ENCODE measurements around the gene POC1B.

Gene POC1B

GRCh38 chr12:89494411-89495231 lies 31.2 kb downstream of the POC1B start:
- Histone ChIP-seq H3K27ac (ENCODE audit: low read depth, low read length) (no peak overlapping the region), H3K27me3 (ENCODE audit: insufficient read depth, low read length) (no peaks in the 10 kb centered on the region), H3K9ac (ENCODE audit: low read depth, low read length) (no peak overlapping the region), H3K4me1 (ENCODE audit: insufficient read depth, low read length) (peaks cover 4% of the 10 kb centered on the region; the same call in 1 of the 2 replicates), H3K36me3 (ENCODE audit: insufficient read depth, low read length) (no peaks in the 10 kb centered on the region), H3K4me3 (ENCODE audit: low read length) (no peak overlapping the region), H3K9me3 (ENCODE audit: insufficient read depth, low read depth, low read length) (no peaks in the 10 kb centered on the region)
- 97% methylated on average over 9 of the region's 9 CpGs for WGBS

DNA sequence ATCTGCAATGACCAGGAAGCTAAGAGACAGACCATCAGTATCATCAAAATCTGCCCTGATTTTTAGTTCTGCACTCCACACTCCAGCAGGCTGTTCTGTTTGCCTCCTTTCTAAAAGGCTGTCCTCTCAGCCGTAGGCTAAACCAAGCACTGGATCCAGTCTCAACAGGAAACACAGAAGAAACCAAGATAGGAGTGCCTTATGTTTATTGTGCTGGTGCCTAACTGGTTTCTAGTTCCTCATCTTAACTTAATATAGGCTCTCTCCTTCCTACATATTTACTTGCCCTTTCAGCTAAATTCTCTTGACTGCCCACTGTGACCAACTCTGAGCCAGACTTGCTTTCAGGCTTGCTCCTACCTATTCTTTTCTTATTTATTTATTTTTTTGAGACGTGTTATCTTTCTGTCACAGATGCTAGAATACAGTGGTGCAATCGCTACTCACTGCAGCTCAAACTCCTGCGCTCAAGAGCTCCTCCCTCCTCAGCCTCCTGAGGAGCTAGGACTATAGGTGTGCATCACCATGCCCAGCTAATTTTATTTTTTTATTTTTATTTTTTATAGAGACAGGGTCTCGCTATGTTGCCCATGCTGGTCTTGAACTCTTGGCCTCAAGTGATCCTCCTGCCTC lies 32.1 kb downstream of the POC1B start:
- H3K4me3 ChIP-seq (ENCODE audit: low read length) = no peak overlapping the region
- H3K9me3 ChIP-seq (ENCODE audit: insufficient read depth, low read depth, low read length) = no peaks in the 10 kb centered on the region
- H3K9ac ChIP-seq (ENCODE audit: low read depth, low read length) = no peak overlapping the region
- no peak overlapping the region for H3K27ac ChIP-seq (ENCODE audit: low read depth, low read length)
- H3K27me3 ChIP-seq (ENCODE audit: insufficient read depth, low read length) = no peaks in the 10 kb centered on the region
- 95% methylated on average over 5 of the region's 5 CpGs for WGBS
- H3K36me3 ChIP-seq (ENCODE audit: insufficient read depth, low read length) = no peaks in the 10 kb centered on the region; the same call in 1 of the 2 replicates
- H3K4me1 ChIP-seq (ENCODE audit: insufficient read depth, low read length) = peaks cover 4% of the 10 kb centered on the region; the same call in 1 of the 2 replicates

- H3K9me3 ChIP-seq (ENCODE audit: insufficient read depth, low read depth, low read length) = no peaks in the 10 kb centered on the region
- 71% methylated on average over 5 of the region's 5 CpGs for WGBS
- no peak overlapping the region for H3K9ac ChIP-seq (ENCODE audit: low read depth, low read length)
- H3K27ac ChIP-seq (ENCODE audit: low read depth, low read length) = no peak overlapping the region
- H3K4me1 ChIP-seq (ENCODE audit: insufficient read depth, low read length) = peaks cover 4% of the 10 kb centered on the region; the same call in 1 of the 2 replicates
- H3K36me3 ChIP-seq (ENCODE audit: insufficient read depth, low read length) = no peaks in the 10 kb centered on the region; the same call in 1 of the 2 replicates
- H3K4me3 ChIP-seq (ENCODE audit: low read length) = no peak overlapping the region
- H3K27me3 ChIP-seq (ENCODE audit: insufficient read depth, low read length) = no peaks in the 10 kb centered on the region
Observed at GRCh38 chr12:89492883-89493282, 33.0 kb downstream of the POC1B start.

DNA sequence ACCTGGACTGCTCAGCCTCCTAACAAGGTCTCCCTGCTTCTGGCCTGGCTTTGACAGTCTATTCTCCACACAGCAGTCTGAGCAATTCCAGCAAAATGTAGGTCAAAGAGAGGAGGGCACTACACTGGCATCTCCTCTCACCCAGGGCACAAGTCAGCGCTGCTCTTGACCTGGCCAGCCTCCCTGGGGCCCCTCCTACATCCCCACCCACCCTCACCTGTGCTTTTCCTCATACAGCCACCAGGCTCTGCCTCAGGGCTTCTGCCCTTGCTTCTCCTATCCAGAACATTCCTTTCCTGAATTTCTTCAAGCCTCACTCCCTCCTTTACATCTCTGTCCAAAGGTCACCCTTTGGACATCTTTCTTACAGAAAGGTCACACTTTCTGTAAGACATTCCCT lies 34.9 kb downstream of the POC1B start:
- H3K27me3 ChIP-seq (ENCODE audit: insufficient read depth, low read length) = no peaks in the 10 kb centered on the region
- no peak overlapping the region for H3K4me3 ChIP-seq (ENCODE audit: low read length)
- H3K9me3 ChIP-seq (ENCODE audit: insufficient read depth, low read depth, low read length) = no peaks in the 10 kb centered on the region
- 0 out of 2 replicates have a peak, but pooled peaks cover 4% of the 10 kb centered on the region for H3K4me1 ChIP-seq (ENCODE audit: insufficient read depth, low read length)
- no peaks in the 10 kb centered on the region; the same call in 1 of the 2 replicates for H3K36me3 ChIP-seq (ENCODE audit: insufficient read depth, low read length)
- no peak overlapping the region for H3K9ac ChIP-seq (ENCODE audit: low read depth, low read length)
- 94% methylated on average over 1 of the region's 1 CpG for WGBS
- no peak overlapping the region for H3K27ac ChIP-seq (ENCODE audit: low read depth, low read length)

GRCh38 chr12:89486264-89486663 lies 39.6 kb downstream of the POC1B start:
- Histone ChIP-seq H3K27me3 (ENCODE audit: insufficient read depth, low read length) (no peaks in the 10 kb centered on the region), H3K9me3 (ENCODE audit: insufficient read depth, low read depth, low read length) (no peaks in the 10 kb centered on the region), H3K4me1 (ENCODE audit: insufficient read depth, low read length) (0 out of 2 replicates have a peak, but pooled peaks cover 4% of the 10 kb centered on the region), H3K36me3 (ENCODE audit: insufficient read depth, low read length) (no peaks in the 10 kb centered on the region; the same call in 1 of the 2 replicates), H3K4me3 (ENCODE audit: low read length) (no peak overlapping the region), H3K9ac (ENCODE audit: low read depth, low read length) (no peak overlapping the region), H3K27ac (ENCODE audit: low read depth, low read length) (no peak overlapping the region)
- 62% methylated on average over 2 of the region's 2 CpGs for WGBS

GRCh38 chr12:89484470-89484869 lies 41.4 kb downstream of the POC1B start:
- H3K9me3 ChIP-seq (ENCODE audit: insufficient read depth, low read depth, low read length) = no peaks in the 10 kb centered on the region
- no peak overlapping the region for H3K9ac ChIP-seq (ENCODE audit: low read depth, low read length)

GRCh38 chr12:89481213-89481914 lies 44.5 kb downstream of the POC1B start:
- Histone ChIP-seq H3K27ac (ENCODE audit: low read depth, low read length) (no peak overlapping the region), H3K9me3 (ENCODE audit: insufficient read depth, low read depth, low read length) (no peaks in the 10 kb centered on the region), H3K4me3 (ENCODE audit: low read length) (no peak overlapping the region), H3K4me1 (ENCODE audit: insufficient read depth, low read length) (0 out of 2 replicates have a peak, but pooled peaks cover 3% of the 10 kb centered on the region), H3K27me3 (ENCODE audit: insufficient read depth, low read length) (no peaks in the 10 kb centered on the region), H3K9ac (ENCODE audit: low read depth, low read length) (no peak overlapping the region), H3K36me3 (ENCODE audit: insufficient read depth, low read length) (no peaks in the 10 kb centered on the region)
- WGBS = 84% methylated on average over 2 of the region's 2 CpGs

More at GRCh38 chr12:89484470-89484869, 41.4 kb downstream of the POC1B start:
- Histone ChIP-seq H3K4me3 (ENCODE audit: low read length) (no peak overlapping the region), H3K27ac (ENCODE audit: low read depth, low read length) (no peak overlapping the region), H3K4me1 (ENCODE audit: insufficient read depth, low read length) (0 out of 2 replicates have a peak, but pooled peaks cover 4% of the 10 kb centered on the region), H3K27me3 (ENCODE audit: insufficient read depth, low read length) (no peaks in the 10 kb centered on the region), H3K36me3 (ENCODE audit: insufficient read depth, low read length) (no peaks in the 10 kb centered on the region; the same call in 1 of the 2 replicates)
- 82% methylated on average over 1 of the region's 1 CpG for WGBS

GRCh38 chr12:89479982-89480381 lies 45.9 kb downstream of the POC1B start:
- WGBS = 93% methylated on average over 3 of the region's 3 CpGs
- no peaks in the 10 kb centered on the region for H3K36me3 ChIP-seq (ENCODE audit: insufficient read depth, low read length)
- no peak overlapping the region for H3K4me3 ChIP-seq (ENCODE audit: low read length)
- no peak overlapping the region for H3K27ac ChIP-seq (ENCODE audit: low read depth, low read length)
- H3K9me3 ChIP-seq (ENCODE audit: insufficient read depth, low read depth, low read length) = no peaks in the 10 kb centered on the region
- H3K27me3 ChIP-seq (ENCODE audit: insufficient read depth, low read length) = no peaks in the 10 kb centered on the region
- H3K4me1 ChIP-seq (ENCODE audit: insufficient read depth, low read length) = no peaks in the 10 kb centered on the region
- no peak overlapping the region for H3K9ac ChIP-seq (ENCODE audit: low read depth, low read length)

GRCh38 chr12:89477633-89478279 lies 48.1 kb downstream of the POC1B start:
- H3K9ac ChIP-seq (ENCODE audit: low read depth, low read length) = no peak overlapping the region
- no peak overlapping the region for H3K27ac ChIP-seq (ENCODE audit: low read depth, low read length)
- no peaks in the 10 kb centered on the region for H3K27me3 ChIP-seq (ENCODE audit: insufficient read depth, low read length)
- no peak overlapping the region for H3K4me3 ChIP-seq (ENCODE audit: low read length)
- no peaks in the 10 kb centered on the region for H3K9me3 ChIP-seq (ENCODE audit: insufficient read depth, low read depth, low read length)
- no peaks in the 10 kb centered on the region for H3K36me3 ChIP-seq (ENCODE audit: insufficient read depth, low read length)
- no peaks in the 10 kb centered on the region for H3K4me1 ChIP-seq (ENCODE audit: insufficient read depth, low read length)
- 95% methylated on average over 8 of the region's 8 CpGs for WGBS

DNA sequence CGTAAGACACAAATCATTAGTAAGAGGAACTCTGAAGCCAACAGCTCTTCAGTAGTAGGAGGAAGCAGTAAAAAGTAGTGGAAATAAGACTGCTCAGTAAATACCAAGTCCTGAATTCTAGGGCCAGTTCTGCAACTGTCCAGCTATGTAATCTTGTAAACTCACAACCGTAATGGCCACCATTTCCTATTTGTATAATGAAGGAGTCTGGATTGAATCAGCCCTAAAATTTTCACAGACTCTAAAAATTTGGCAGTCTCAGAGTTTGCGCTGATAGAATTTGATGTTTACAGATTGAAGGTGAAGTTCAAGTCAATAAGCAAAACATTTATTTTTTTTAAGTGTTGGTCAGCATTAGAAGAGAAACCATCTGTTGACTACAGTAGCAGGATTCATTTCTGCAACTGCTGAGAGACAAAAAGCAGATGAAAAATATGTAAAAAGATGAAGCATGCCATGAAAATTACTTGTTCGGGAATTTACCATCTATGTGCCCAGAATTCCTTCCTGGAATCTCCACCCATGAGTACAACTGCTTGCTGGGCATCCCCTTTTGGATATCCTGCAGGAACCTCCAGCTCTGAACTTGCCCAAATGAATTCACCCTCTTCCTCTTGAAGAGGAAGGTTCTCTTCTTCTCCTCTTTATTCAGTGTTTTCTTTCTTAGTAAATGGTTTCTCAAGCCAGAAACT lies 48.8 kb downstream of the POC1B start:
- Histone ChIP-seq H3K9ac (ENCODE audit: low read depth, low read length) (no peak overlapping the region), H3K9me3 (ENCODE audit: insufficient read depth, low read depth, low read length) (no peaks in the 10 kb centered on the region), H3K27me3 (ENCODE audit: insufficient read depth, low read length) (no peaks in the 10 kb centered on the region), H3K4me1 (ENCODE audit: insufficient read depth, low read length) (no peaks in the 10 kb centered on the region), H3K36me3 (ENCODE audit: insufficient read depth, low read length) (no peaks in the 10 kb centered on the region), H3K4me3 (ENCODE audit: low read length) (no peak overlapping the region), H3K27ac (ENCODE audit: low read depth, low read length) (no peak overlapping the region)
- WGBS = 97% methylated on average over 4 of the region's 4 CpGs

Measured in HUES64 (cell line).